Myometrial cell (primary cell): ENCODE data around the gene CMC2. TPM values are rescaled to one million over a fixed set of nuclear protein-coding genes. Genes with fewer than 3 reads are reported as not detected.

Source experiments
- total RNA-seq: library from RNA; depleted of rRNA; stranded (reverse); fragments of >200 nt; gene quantifications from 2 replicates; pipeline ENCODE4 v1.2.3, GENCODE V29; 2015

The CMC2 gene
- total RNA-seq: 75.5 and 97.8 TPM in 2 replicates

DNA sequence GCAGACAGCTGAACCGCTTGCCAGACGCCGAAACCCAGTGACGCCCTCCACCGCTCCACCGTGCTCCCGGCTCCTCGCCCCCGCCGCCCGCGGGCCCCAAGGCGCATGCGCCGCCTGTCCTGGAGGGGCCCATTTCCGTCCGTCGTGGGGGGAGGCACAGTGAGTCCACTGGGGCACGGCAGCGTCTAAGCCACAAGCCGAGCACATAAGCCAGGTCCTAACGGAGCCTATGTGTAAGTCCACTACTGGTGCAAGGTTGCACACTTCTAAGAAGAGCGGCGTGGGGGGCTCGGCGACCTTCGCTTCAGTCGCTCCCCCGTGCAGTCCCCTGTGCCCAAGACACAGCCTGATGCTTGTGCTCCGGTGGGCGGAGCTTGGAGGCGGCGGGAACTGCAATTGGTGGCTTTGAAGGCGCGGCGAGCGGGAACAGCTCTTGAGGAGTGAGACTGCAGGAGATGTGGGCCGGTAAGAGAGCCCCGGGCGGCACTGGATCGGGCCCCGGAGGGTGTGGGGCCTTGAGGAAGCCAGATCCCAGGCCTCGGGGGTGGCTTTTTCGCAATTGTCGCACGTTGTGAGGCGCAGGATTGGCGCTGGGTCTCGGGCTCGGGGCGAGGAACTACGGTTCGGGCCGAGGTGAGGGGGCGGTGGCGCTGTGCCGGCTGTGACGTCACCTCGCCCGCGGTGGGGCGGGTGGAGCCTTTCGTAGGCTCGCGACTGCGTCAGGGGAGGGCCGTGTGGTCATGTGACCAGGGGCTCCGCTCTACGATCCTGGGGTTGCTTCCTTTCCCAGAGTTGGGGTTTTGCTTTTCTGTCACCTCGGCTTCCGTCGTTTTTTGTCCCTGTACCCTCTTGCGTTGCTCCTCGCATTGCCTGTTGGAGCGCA lies at the start of gene CMC2, which contains the start of gene CENPN:
Gene CMC2 (minus strand): TSS at position 73 of the 883 bp plus-strand sequence. CDS start 9,491 bp downstream, outside the sequence.
Gene CENPN (plus strand): TSS at position 402 of the 883 bp plus-strand sequence. CDS start 4,726 bp downstream, outside the sequence.

DNA sequence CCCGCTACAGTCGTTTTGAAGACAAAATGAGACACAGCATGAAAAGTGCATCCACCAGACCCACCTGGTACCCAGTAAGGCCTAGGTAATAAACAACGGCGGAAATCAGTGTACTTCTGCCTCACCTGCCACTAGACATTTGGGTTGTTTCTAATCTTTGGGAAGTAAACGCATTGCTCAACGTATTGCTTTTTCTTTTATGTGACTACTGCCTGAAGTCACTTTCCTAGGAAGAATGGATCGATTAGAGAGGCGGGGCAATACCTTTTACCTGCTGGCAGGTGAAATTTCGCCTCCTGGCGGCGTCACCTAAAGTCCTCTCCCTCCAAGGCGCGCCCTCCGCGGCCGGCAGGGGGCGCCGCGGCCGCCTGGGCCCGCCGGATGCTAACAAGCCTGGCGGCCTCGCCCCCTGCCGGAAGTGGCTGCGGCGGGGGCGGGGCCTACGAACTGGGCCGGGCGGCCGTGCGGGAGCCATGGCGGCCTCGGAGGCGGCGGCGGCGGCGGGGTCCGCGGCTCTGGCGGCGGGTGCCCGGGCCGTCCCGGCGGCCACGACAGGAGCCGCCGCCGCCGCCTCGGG lies 28.8 kb upstream of the CMC2 start, which contains the start of gene ATMIN:
Gene ATMIN (plus strand): TSS at position 445 of the 577 bp plus-strand sequence. CDS start 29 bp downstream, at position 474.

Other genes starting within 250 kb of the CMC2 start
- 5.8 and 6.1 TPM in 2 replicates for gene CDYL2, start 202.3 kb downstream of the CMC2 start, total RNA-seq
- 32.0 and 48.4 TPM in 2 replicates for gene CENPN, start 329 bp upstream of the CMC2 start, total RNA-seq
- gene ATMIN, start 29.0 kb upstream of the CMC2 start, total RNA-seq: 26.8 and 32.1 TPM in 2 replicates
- gene C16orf46, start 70.4 kb upstream of the CMC2 start, total RNA-seq: 2.6 TPM in 1 of 2 replicates, not detected in the other
- gene GCSH, start 89.5 kb upstream of the CMC2 start, total RNA-seq: 21.1 and 31.7 TPM in 2 replicates
- gene BCO1, start 231.8 kb upstream of the CMC2 start, total RNA-seq: not detected in 2 replicates